ENCODE measurements around the gene IFNA10.
"Not testable (repeated sequence)": the region's sequence is repeated elsewhere in the genome, so short reads cannot be mapped to it uniquely, and the experiment has no call there.

The IFNA10 gene

GRCh38 chr9:21187487-21187886 is 19.5 kb downstream of the IFNA10 start, which contains the start of gene IFNA4:
IFNA4 (minus strand) TSS chr9:21187587; CDS start chr9:21187531, 56 bp downstream.
- not testable (repeated sequence) for DNase-seq

- not testable (repeated sequence) for DNase-seq
These were observed 23.9 kb downstream of the IFNA10 start for GRCh38 chr9:21182810-21183736.

- DNase-seq: no peak
These were observed 32.3 kb downstream of the IFNA10 start for GRCh38 chr9:21174671-21175070.

GRCh38 chr9:21172156-21172555 is 34.8 kb downstream of the IFNA10 start:
- DNase-seq: no peak

- DNase-seq: no peak
These were observed 35.6 kb downstream of the IFNA10 start for GRCh38 chr9:21171351-21171750.

GRCh38 chr9:21166560-21166959 is 40.4 kb downstream of the IFNA10 start, which contains the start of gene IFNA21:
IFNA21 (minus strand) TSS chr9:21166660; CDS start chr9:21166612, 48 bp downstream.
- not testable (repeated sequence) for DNase-seq

GRCh38 chr9:21165516-21165915 is 41.4 kb downstream of the IFNA10 start:
- no peak for DNase-seq

GRCh38 chr9:21160178-21160577 is 46.8 kb downstream of the IFNA10 start:
- no peak for DNase-seq

All from NCI-H510A treated with DMSO at 0.1 percent for 48 hours (cell line).